T-helper 17 cell (primary cell): ENCODE results near the gene KCNJ10. TPM values are rescaled to one million over a fixed set of nuclear protein-coding genes. Genes with fewer than 3 reads are reported as not detected.
A peak's percentile ranks its signal among the peaks of the same experiment; 100 is the strongest.

Source experiments
- ATAC-seq: fragments of 150-1000 bp; cut with Tn5 transposase; 2 replicates; pipeline ENCODE4 v1.10.0; 2021; ENCODE audit warnings: mild to moderate bottlenecking, moderate library complexity
- DNase-seq, 3 donors: peaks; one replicate each; pipeline versions ENCODE4 v3.0.0 to v3.0.0-alpha.2; 2020 to 2021
- H3K9me3 ChIP-seq: one replicate; pipeline ENCODE4 v1.7.0; 2013; ENCODE audit warnings: low read length, mild to moderate bottlenecking; ENCODE audit not compliant: control insufficient read depth, poor library complexity, severe bottlenecking
- H3K27ac Mint-ChIP-seq: one replicate; pipeline ENCODE4 v1.8.0; 2022; ENCODE audit warnings: mild to moderate bottlenecking, moderate library complexity, mixed read lengths
- H3K27me3 Mint-ChIP-seq: one replicate; pipeline ENCODE4 v1.8.0; 2022; ENCODE audit warnings: mixed read lengths
- H3K36me3 Mint-ChIP-seq: one replicate; pipeline ENCODE4 v1.8.0; 2022; ENCODE audit warnings: low read depth, mixed read lengths
- H3K4me1 Mint-ChIP-seq: one replicate; pipeline ENCODE4 v1.8.0; 2022; ENCODE audit warnings: mild to moderate bottlenecking, mixed read lengths
- H3K4me3 Mint-ChIP-seq: one replicate; pipeline ENCODE4 v1.8.0; 2022; ENCODE audit warnings: mild to moderate bottlenecking, moderate library complexity, mixed read lengths
- total RNA-seq, 4 donors: library from RNA in 2 of 4; stranded (reverse) in 2 of 4; gene quantifications; one replicate each; pipeline ENCODE4 v1.2.3 and lab custom pipeline; 2022 to 2026

KCNJ10 gene
- total RNA-seq, 2 donors from 2014 or later, result not detected

DNA sequence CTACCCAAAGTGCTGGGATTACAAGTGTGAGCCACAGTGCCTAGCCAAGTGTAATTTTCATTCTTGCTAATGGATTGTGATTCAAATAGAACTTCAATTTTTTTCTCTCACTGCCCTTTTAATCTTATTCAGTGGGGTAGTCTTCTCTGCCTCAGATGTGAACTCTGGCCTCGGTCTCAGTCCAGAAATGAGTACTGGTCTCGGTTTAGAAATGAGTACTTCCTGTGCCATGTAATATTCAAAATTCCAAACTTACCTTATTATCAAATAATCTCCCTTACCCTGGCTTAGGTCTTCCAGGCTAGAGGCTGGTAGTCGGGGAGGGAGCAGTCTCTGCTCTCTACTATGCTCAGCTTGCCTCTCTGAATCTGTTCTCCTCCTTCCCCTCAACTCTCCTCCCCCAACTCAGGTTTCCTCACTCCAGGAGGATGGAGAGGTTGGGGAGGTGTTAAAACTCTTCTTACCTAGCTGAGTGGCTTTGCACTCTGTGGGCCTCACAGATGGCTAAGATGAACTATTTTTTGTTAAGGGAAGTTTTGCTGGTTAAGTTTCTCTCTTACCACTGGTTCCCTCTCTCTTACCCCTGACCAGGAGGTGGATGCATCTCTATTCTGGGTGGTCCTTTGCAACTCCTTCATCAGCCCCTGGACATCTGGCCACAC is 111.1 kb downstream of the KCNJ10 start:
- H3K27ac Mint-ChIP-seq, result peak overlapping the region; percentile 49
- peaks cover 10% of the 10 kb centered on the region for H3K36me3 Mint-ChIP-seq
- DNase-seq (no peak), ATAC-seq (no peak)
- H3K27me3 Mint-ChIP-seq, result peaks cover 60% of the 10 kb centered on the region
- peaks cover 8% of the 10 kb centered on the region for H3K4me1 Mint-ChIP-seq
- no peaks in the 10 kb centered on the region for H3K9me3 ChIP-seq
- H3K4me3 Mint-ChIP-seq, result no peak overlapping the region

DNA sequence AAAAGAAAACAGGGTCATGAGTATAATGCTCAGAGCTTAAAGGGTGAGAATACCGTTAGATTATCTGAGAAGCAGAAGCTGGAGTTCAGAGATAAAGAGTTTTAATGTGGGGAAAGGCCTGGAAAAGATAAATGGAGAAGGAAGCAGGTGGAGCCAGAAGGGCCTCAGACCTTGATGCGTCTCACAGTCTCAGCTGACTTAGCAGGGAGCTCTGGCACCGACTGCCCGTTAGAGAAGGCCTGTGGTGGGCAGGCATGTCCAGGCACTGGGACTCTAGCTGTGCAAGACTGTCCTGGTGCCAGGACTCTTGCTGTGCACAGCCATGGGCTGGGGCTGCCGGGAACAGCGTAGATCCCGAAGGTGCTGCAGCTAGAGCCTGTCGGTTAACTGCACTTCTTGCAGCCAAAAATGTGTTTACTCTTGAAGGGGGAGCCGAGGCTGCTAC is 112.1 kb downstream of the KCNJ10 start:
- DNase-seq (no peak), ATAC-seq (no peak)
- peaks cover 68% of the 10 kb centered on the region for H3K27me3 Mint-ChIP-seq
- H3K36me3 Mint-ChIP-seq, result peaks cover 10% of the 10 kb centered on the region
- H3K27ac Mint-ChIP-seq, result no peak overlapping the region
- peaks cover 8% of the 10 kb centered on the region for H3K4me1 Mint-ChIP-seq
- H3K4me3 Mint-ChIP-seq, result no peak overlapping the region
- H3K9me3 ChIP-seq, result no peaks in the 10 kb centered on the region

DNA sequence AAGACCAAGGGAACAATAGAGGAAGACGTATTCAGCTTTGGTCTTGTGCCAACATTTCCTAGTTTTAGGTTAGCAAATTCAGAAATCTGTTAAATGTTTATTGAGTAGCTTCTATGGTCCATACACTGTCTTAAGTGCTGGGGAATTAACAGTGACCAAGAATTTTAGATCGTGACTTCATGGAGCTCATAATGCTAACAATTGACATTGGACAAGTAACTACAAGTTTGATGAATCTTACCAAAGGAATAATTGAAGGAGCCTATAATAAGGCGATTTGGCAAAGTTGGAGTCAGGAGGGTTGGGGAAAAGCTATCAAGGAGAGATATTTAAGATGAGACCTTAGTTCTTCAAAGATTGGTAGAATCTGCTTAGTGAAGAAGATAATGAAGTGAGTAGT is 114.5 kb downstream of the KCNJ10 start:
- Mint-ChIP-seq H3K4me1 (peaks cover 10% of the 10 kb centered on the region), H3K4me3 (no peak overlapping the region), H3K27ac (no peak overlapping the region), H3K36me3 (peaks cover 14% of the 10 kb centered on the region), H3K27me3 (peaks cover 73% of the 10 kb centered on the region)
- no peak for DNase-seq
- no peak for ATAC-seq
- H3K9me3 ChIP-seq, result no peaks in the 10 kb centered on the region

DNA sequence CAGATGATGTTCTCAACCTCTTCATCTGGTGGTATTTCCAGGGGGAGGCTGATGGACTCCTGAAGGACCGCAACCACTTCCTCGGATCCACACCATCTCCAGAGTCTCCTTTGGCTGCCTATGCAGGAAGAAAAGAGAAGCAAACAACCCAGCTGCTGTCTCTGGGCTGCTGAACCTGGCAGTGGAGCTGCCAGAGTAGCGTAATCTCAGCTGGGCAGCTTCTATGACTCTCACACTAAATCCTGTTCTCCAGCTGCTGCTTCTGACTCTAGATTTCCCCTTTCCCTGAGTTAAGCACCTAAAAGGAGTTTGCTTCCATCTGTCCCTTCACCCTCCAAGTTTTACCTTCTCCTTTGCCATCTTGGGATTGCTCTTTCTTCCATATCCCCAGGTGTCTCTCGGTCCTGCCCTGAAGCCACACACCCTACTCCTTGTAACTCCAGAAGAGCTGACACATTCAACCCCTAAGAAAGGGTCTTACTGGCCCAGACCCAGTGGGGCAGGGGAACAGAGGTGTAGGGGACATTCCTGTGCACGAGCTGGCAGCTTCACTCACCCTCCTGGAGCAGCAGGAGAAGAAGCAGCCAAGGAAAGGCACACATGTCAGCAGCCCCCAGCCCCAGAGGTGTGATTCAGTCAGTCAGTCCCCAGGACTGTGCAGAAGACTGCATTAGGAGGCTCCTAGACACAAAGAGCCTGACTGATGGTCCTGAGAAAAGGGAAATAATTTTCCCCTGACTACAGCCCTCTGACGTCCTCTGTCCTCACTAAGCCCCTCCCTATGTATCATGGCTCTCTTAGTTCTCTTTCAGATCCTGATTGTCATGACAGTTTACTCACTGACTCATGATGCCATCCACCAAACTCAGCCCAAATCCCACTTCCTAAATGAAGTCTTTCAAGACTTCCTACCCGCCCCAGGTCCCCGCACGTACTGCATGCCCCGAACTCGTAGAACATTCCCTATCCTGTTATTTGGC is 116.1 kb downstream of the KCNJ10 start, which contains the start of gene SLAMF9:
Gene SLAMF9 (minus strand): TSS at position 702 of the 980 bp plus-strand sequence. CDS start 100 bp downstream, at position 602.
- ATAC-seq (peak; percentile 53), DNase-seq (no peak)
- peaks cover 15% of the 10 kb centered on the region for H3K36me3 Mint-ChIP-seq
- peaks cover 13% of the 10 kb centered on the region for H3K4me1 Mint-ChIP-seq
- H3K27ac Mint-ChIP-seq, result no peak within 1 kb of the TSS
- H3K9me3 ChIP-seq, result no peaks in the 10 kb centered on the region
- H3K27me3 Mint-ChIP-seq, result peaks cover 76% of the 10 kb centered on the region
- no peak within 1 kb of the TSS for H3K4me3 Mint-ChIP-seq

DNA sequence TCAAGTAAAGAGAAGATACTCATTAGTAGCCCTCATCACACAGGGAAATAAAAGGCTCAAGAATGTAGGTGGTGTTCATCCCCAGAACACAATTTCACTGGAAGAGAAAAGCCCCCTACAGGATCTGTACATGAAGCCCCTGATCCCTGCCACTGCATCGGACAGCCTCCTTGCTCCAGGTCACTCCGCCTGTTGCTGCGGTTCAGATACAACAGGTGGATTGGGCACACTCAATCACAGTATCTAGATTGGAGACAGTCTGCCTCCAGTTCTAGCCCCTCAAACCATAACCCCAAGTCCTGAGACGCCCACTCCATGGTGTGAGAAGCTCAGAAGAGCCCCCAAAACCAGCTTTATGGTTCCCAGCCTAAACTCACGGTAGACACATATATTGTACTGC is 117.0 kb downstream of the KCNJ10 start:
- Mint-ChIP-seq H3K4me1 (peaks cover 13% of the 10 kb centered on the region), H3K4me3 (no peak overlapping the region), H3K27me3 (peaks cover 73% of the 10 kb centered on the region), H3K36me3 (peaks cover 15% of the 10 kb centered on the region), H3K27ac (no peak overlapping the region)
- H3K9me3 ChIP-seq, result no peaks in the 10 kb centered on the region
- DNase-seq (no peak), ATAC-seq (no peak)

DNA sequence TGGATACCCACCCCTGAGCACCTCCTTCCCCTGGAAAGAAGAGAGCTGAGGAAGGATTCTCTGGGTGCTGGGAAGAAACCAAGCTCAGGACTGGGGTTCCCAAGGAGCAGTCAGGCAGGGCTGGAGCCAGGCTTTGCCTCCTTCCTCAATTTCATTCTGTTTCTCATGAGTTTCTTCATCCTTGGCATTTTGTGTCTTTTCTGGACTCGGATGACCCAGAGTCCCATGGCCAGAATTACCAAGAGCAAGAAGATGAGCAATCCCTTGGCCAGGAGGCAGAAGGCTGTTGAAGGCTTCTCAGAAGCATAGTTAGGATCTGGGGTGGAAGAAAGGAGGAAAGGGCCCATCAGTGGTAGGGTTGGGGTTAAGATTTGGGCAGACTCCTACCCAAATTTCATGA is 118.4 kb downstream of the KCNJ10 start:
- ATAC-seq, result no peak
- Mint-ChIP-seq H3K4me3 (no peak overlapping the region), H3K4me1 (peaks cover 12% of the 10 kb centered on the region), H3K27ac (no peak overlapping the region), H3K27me3 (peaks cover 70% of the 10 kb centered on the region), H3K36me3 (peaks cover 13% of the 10 kb centered on the region)
- DNase-seq, result no peak
- no peaks in the 10 kb centered on the region for H3K9me3 ChIP-seq

DNA sequence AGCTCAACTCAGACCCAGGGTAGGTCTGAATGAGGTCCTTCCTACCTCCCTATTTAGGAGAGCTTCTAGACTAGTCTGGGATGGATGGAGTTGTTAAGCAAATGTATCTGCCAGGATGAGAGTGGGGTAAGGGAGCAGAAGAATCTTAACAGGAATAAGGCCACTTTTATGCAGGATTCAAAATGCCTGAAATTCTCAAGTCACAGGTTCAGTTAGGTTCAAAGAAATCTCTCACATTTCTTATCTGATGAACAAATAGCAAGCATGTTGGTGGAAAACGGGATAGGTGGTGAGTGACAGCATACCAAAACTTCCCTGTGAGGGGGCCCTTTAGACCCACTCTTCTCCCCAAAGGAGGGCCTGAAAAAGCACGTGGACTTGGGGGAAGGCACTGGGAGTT is 118.9 kb downstream of the KCNJ10 start:
- no peak for DNase-seq
- peaks cover 64% of the 10 kb centered on the region for H3K27me3 Mint-ChIP-seq
- peak overlapping the region; percentile 11 for H3K27ac Mint-ChIP-seq
- ATAC-seq, result no peak
- peaks cover 11% of the 10 kb centered on the region for H3K36me3 Mint-ChIP-seq
- peaks cover 11% of the 10 kb centered on the region for H3K4me1 Mint-ChIP-seq
- no peaks in the 10 kb centered on the region for H3K9me3 ChIP-seq
- H3K4me3 Mint-ChIP-seq, result no peak overlapping the region

DNA sequence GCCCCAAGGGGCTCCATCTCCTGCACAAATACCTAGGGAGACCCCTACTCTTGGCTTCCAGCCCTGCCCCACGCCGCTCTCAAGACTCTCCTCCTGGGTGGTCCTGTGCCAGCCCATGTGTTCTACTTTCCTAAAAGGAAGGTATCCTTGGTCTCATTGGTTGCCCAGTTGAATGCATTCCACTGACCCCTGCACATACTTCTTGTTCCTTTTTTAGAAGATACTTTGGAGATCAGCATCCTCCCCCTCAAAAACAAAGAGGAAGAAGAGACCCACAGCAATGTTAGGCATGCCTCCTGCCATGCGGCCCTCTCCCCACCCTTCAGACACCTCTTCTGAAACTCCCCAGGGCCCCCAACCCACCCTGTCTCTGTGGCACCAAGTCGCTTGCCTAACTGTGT is 120.0 kb downstream of the KCNJ10 start:
- peaks cover 64% of the 10 kb centered on the region for H3K27me3 Mint-ChIP-seq

DNA sequence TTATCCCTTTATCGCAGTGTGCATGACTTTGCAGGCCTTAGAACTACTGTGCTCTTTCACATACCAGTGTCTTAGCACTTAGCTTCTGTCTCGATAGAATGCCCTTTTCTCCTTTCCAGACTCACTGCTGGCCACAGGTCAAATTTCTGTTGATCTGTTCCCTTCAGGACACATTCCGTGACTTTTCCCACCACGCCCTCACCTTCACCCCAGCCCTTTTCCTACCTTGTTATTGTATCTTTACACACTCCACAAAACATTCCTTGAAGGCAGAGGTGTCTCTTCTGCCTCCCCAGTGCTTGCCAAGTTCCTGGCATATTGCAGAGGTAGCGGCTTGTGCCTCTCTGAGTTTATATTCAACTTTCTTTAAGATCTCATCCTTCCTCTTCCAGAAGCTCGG is 120.8 kb downstream of the KCNJ10 start:
- DNase-seq (no peak), ATAC-seq (no peak)
- peaks cover 21% of the 10 kb centered on the region for H3K4me1 Mint-ChIP-seq
- no peaks in the 10 kb centered on the region for H3K9me3 ChIP-seq
- H3K27me3 Mint-ChIP-seq, result peaks cover 64% of the 10 kb centered on the region
- no peak overlapping the region for H3K4me3 Mint-ChIP-seq
- peaks cover 8% of the 10 kb centered on the region for H3K36me3 Mint-ChIP-seq
- H3K27ac Mint-ChIP-seq, result no peak overlapping the region

More for the DNA sequence above, 120.0 kb downstream of the KCNJ10 start:
- Mint-ChIP-seq H3K27ac (peak overlapping the region; percentile 11), H3K36me3 (peaks cover 11% of the 10 kb centered on the region), H3K4me1 (peaks cover 20% of the 10 kb centered on the region), H3K4me3 (no peak overlapping the region)
- no peak for DNase-seq
- H3K9me3 ChIP-seq, result no peaks in the 10 kb centered on the region
- ATAC-seq, result no peak

Other genes starting within 250 kb of the KCNJ10 start
- under 1 TPM in 1 of 2 donors, not detected in 1; 0.44 TPM for gene SLAMF8, start 243.3 kb downstream of the KCNJ10 start, total RNA-seq
- gene VSIG8, start 207.5 kb downstream of the KCNJ10 start, total RNA-seq, result not detected
- 1 to 10 TPM; 4.6 to 6.3 TPM for gene CFAP45, start 170.0 kb downstream of the KCNJ10 start, total RNA-seq
- gene TAGLN2, start 144.7 kb downstream of the KCNJ10 start, total RNA-seq, result 100 to 1,000 TPM; 515 to 717 TPM
- under 1 TPM in 1 of 2 donors, not detected in 1; 0.07 TPM for gene IGSF9, start 124.5 kb downstream of the KCNJ10 start, total RNA-seq
- not detected for gene SLAMF9, start 115.9 kb downstream of the KCNJ10 start, total RNA-seq
- gene PIGM, start 38.2 kb downstream of the KCNJ10 start, total RNA-seq, result 1 to 10 TPM; 2.7 to 3.0 TPM
- not detected for gene KCNJ9, start 11.4 kb upstream of the KCNJ10 start, total RNA-seq
- 10 to 100 TPM; 29.3 to 36.8 TPM for gene IGSF8, start 28.5 kb upstream of the KCNJ10 start, total RNA-seq
- gene ATP1A2, start 45.6 kb upstream of the KCNJ10 start, total RNA-seq, result not detected
- gene ATP1A4, start 81.4 kb upstream of the KCNJ10 start, total RNA-seq, result under 1 TPM in 1 of 2 donors, not detected in 1; 0.27 TPM
- not detected for gene CASQ1, start 120.4 kb upstream of the KCNJ10 start, total RNA-seq
- gene PEA15, start 135.2 kb upstream of the KCNJ10 start, total RNA-seq, result 10 to 100 TPM; 19.6 to 21.6 TPM
- gene DCAF8, start 192.4 kb upstream of the KCNJ10 start, total RNA-seq, result 100 to 1,000 TPM; 167 to 178 TPM
- gene PEX19, start 215.0 kb upstream of the KCNJ10 start, total RNA-seq, result 10 to 100 TPM; 28.9 to 34.7 TPM